ENCODE data around the gene IRS1.

Gene IRS1

DNA sequence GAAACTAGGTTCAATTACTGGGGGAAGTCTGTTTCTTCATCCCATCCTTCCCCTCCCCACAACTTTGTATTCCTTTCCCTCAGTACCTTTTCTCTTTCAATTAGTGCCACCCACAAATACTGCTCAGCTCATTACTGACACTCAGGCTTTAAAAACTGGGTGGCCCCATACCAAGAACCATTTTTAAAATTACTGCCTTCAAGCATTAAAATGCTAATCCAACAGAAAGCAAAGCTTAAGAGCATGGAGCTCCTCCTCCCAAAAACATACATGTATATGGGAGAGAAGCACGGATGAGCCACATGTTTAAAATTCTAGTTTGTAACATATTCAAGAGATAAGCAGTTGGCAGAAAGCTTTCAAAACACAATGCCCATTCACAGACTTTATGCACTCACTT is 44.0 kb downstream of the IRS1 start:
- DNase-seq (ENCODE audit: low spot score): no peak

DNA sequence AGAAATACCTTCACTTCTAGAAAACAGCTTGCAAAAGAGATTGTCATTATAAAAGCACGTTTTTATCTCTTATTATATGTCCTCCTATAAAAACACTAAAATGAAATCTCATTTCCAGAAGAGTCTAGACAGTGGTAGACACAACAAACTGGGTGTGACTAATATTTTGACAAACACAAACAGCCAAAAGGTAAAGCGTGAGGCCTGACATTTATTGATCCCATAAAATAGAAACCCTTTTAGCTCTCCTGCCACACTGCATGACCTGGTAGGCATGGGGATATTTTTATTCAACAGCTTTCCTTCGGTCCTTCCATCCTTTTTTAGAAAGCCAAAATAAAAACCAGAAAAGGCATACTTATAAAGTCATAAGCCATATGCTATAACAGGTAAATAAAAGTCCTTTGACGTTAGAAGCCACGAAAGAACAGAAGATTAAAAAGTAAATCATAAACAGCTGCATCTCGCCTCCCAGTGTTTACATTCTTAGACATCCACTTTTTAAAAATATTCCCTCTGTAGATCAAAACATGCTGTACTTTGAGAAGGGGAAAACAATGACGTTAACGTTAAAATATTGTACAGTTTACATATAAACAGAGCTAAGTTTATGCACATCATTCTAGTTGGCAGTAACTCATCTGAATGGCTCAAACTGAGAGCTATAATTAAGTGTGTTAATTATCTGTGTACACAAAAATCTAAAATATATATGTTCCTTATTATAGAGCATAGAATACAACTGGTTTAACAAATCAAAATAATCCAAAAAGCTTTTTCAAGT is 44.6 kb downstream of the IRS1 start:
- no peak for DNase-seq (ENCODE audit: low spot score)

DNA sequence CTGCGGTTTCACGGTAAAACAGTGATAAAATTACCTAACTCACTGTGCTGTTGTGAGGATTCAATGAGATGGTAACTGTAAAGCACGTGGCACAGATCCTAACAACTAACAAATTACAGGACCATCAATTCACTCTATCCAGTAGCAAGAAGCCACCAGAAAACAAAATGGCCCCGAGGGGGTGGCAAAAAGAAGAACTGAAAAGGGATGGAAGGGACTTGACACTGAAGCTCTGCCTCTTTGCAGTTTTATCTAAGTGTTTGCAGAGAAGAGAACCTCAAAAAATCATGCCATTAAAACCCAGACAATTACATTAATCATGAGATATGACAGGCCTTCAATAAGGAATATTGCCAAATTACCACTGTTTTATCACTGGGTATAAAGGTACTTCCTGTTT is 46.7 kb downstream of the IRS1 start:
- no peak for DNase-seq (ENCODE audit: low spot score)

DNA sequence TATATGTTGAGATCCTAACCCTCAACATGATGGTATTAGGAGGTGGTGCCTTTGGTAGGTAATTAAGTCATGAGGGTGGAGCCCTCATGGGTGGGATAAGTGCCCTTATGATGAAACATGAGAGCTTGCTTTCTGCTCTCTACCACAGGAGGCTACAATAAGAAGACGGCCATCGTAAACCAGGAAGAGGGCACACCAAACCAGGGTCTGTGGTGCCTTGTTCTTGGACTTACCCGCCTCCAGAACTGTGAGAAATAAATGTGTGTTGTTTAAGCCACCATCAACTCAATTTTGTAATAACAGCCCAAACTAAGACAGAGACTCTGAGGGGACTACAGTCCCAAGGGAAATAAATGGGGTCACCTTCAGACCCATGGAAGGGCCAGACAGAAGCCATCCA is 52.3 kb downstream of the IRS1 start:
- no peak for DNase-seq (ENCODE audit: low spot score)

DNA sequence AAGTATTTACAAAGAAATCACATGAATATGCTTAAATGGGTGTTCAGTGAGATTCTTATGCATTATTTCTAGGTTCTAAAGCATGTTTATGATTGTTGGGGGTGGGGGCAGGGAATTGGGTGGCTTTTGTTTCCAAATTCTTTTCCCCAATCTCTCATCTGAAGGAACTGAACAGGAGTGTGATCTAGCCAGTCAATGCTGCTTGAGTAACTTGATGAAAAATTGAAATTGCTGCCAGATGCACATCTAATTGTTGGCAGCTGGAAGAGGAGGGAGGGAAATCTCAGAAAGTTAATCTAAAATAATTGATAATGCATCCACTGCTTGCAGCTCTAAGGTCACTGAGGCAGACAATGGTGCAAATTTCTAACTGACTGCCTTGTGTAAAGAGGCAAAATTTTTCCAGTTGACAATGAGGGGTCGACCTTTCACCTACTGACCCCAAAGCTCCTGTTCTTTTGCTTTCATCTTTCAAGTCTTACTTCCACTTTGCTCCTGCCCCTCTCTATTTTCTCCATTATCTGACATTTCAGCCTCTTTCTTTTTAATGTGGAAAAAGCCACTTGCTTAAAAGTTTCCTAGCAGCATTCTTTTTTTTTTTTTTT is 53.3 kb downstream of the IRS1 start:
- DNase-seq (ENCODE audit: low spot score): no peak

DNA sequence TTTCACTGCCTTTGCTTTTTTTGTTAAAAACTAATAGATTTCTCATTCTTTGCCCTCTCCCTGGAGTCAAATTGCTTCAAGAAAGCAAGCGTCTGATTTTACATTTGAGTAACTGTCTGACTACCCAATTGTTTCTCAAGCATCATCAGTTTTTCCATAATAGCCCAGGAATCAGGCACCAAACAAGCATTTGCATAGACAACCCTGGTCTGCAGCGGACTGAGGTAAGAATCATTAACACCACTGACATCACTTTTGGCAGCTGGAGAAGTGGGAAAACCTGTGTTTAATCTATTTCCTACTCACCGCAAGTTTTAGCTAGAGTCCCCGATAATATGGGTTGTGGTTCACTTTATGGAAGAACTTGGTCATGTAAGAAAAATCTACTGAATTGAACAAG is 55.7 kb downstream of the IRS1 start:
- DNase-seq (ENCODE audit: low spot score): no peak

DNA sequence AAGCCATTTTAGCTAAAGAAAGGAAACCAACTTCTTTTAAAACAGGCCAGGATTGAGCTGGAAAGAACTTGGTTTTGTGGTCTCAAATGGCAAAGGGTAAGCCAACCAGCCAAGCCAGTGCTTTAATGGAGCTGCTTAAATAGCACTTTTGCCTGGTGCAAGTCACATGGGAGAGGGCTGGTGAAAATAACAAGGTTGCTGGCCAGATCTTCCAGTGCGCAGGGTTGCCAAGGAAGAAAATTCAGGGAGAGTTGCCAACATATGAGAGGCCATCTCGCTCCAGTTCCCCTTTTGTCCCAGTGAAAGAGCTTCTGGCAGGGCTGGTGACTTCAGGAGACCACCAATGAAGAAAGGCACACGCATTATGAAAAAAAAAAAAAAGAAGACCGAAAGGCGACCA is 57.3 kb downstream of the IRS1 start:
- DNase-seq (ENCODE audit: low spot score): peak; percentile 66

DNA sequence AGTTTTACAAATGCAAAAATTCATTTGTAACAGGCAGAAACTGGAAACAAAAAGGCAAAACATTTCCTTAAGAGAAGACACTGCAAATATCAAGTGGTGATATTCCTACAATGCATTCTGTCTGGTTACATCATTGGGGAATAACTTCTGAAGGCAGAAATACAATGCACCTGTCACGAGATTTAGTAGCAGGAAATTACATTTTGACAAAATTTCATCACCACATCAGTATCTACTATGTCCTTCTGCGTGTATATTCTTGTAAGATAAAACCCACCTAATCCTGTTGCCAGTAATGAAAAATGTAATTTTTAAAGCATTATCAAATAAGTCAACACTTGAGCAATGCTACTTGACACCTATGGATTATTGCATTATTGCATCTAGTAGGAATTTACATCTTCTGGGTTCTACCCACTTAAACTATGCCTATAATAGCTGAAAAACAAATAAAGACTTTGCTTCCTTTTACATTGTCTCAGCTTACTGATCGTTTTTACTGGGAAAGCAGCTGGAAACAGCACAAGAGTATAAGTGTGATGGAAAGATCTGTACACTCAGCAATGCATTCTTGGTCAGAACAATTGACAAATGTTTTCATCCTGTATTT is 59.5 kb downstream of the IRS1 start:
- no peak for DNase-seq (ENCODE audit: low spot score)

DNA sequence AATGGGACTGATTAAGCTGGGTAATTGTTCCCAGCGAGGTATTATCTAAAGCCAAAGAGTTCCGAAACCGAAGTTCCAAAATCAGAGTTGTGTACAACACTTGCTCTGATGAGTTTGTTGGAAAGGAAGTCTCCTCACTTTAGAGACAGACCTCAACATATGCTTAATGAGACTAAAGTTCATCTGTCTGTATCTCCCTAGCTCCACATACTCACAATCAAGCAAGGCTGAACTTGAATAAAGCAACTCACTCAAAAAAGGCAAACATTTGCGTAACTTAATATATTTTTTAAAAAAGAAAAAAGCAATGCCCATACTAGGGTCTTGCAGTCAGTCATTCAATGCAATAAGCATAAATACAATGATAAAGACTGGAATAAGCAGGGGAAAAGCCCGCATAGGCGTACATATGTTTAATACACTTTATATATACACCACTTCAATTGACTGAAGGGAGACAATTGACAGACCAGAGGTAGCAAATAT is 60.0 kb downstream of the IRS1 start:
- DNase-seq (ENCODE audit: low spot score): no peak

DNA sequence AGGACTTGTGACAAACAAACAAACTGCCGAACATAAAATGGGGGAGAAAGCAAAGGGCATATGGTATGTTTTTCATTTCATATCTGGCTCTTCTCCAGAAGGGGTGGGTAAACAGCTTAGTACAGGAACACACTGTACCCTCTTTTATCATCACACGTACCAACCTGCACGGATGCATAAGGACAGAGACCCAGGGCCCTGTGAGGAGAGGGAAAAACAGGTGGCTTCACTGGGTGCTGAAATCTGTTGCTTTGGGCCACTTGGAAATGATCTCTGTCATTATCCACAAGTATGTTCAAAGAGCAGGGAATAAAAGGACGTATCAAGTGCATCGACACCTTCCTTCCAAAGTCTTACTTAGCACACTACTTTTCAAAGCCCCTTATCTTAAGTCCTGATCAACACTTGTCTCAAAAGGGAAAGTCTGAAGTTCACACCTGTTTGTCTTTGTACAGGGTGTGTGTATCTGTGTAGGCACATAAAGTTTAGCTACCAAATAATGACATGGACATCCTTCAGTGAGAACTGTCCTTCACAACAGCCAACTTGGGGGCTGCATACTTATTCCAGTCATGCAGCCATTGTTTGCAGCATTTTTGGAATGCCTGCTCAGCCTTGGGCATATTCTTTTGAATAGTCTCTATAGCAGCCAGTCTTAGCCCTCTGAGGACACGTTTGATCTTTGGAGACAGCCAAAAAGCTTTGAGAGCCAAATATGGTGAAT is 60.6 kb downstream of the IRS1 start:
- no peak for DNase-seq (ENCODE audit: low spot score)

DNA sequence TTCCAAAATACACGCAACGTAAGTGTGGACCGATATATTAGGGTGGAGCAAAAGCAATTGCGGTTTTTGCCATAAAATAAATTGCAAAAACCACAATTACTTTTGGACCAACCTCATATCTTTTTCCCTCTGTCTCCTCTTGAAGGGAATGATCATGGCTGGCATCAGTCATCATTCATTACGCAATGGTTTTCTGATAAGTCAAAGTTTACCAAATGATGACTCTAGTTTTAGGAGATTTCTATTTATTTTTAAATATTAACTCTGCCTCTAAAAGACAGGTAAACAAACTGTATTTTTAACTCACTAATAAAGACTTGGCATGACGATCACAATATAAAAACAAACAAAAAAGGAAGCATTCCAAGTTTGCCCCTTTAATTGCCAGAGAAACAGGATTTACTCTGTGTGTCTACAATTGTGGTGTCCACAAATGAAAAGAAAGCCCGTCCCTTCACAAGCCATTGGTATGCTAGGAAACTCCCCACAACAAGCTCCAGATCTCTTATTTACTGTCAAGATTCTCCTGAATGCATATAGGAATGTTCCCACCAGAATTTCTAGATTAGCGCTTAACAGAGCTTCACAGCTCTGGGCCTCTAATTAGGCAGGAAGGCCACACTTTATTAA is 61.3 kb downstream of the IRS1 start:
- no peak for DNase-seq (ENCODE audit: low spot score)

DNA sequence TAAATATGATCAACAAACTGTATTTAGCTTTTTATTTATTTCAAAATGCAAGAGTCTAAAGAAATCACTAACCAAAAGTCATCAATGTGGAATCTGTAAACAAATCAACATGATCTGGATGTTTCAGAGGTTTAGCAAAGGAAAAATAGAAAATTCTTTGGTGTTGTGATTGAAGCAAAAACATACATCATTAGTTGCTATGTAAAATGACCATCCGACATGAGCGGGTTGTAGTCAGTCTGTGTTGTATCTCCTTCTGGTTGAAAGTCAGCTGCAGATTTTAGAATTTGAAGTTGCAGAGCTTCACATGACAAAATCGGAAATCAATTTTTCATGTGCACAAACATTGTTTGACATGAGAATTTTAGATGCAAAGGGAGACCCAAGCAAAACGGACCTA is 63.2 kb downstream of the IRS1 start:
- no peak for DNase-seq (ENCODE audit: low spot score)

DNA sequence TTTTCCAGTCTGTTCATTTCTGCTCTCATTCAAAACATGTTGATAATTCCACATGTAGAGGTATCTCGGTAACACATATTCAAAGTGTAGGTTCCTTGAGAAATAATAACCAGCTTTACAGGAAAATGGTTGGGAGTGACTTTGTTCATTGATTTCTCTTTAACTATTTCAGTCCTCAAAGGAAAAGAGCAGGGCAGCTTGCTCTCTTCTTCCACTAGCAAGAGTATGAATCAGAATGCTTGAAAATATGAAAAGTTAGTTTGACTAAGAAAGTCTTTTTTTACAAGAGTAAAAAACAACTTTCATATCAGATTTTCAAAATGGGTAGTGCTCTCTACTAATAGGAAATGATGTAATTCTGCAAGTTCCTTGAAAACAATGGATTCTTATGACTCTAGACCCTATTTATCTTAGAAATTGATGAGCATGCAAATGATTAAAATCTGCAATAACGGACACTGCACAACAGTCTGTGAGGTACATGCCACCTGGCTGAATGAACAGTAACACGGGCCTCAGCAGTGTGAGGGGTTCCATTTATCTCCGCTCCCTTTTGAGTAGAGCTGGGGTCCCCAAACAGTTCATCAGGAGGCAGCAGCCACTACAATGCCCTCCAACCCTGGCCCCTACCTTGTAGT is 65.6 kb downstream of the IRS1 start:
- DNase-seq (ENCODE audit: low spot score): no peak

DNA sequence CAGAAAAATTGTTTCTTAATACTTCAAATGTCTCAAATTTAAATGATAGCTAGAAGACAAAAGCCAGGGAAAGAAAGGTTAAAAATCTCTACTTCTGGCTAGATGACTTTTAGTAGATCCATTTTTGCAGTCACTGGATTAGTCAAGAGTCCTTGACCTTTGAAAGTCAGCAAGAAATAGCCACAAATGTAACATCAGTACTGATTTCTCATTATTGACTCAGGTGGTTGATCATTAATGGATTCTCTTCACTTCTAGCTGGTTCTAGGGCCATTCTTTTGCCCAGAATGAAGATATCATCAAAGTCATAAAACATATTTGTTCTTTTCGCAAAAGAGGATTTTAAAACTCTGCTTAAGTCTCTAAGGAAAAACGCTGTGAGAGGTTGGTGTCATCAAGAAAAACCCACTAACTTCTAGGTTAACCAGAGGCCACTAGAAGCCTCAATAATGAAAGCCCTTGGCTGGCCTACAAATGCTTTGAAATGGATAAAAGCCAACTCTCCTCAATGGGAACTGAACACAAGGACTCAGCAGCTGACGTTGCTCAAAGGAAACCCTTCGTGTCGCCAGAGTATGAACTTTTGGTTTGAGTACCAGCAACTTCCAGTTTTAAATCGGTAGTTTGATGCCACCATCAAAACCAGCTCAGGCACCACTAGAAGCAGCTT is 66.3 kb downstream of the IRS1 start:
- peak; percentile 24 for DNase-seq (ENCODE audit: low spot score)

DNA sequence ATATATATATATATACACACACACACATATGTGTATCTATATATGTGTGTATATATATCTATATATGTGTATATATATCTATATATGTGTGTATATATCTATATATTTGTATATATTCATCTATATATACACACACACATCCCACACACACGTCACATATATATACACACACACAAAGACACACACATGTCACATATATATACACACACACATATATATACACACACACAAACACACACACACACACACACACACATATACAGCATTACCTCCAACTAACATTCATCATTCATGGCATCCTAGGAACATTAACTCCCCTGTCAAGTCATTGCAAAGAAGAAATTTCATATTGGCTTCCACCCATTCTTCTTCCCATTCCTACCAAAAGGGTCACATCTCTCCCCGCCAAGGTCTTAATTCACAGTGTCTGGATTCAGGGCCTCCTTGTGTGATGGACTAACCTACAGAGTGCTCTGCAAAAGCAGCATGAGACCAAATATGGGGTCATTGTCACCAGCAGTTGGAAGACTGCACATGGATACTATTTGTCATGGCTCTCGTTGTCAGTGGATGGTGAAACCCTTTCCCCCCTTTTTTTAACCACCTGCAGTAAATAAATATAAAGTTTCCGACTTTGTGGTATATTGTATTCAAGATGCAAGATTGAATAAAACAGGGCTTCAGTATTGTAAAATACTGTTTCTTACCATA is 67.0 kb downstream of the IRS1 start:
- no peak for DNase-seq (ENCODE audit: low spot score)

DNA sequence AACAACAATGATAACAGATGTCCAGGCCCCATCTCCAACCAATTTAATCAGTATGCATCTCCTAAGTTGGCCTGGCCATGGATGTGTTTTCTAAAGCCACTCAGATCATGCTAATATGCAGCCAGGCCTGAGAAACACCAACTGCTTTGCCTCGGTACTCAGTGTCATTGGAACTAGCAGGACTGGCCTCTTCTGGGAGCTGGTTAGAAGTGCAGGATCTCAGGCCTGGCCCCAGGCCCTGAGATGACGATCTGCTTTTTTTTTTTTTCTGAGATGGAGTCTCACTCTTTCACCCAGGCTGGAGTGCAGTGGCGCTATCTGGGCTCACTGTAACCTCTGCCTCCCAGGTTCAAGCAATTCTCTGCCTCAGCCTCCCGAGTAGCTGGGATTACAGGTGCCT is 69.1 kb downstream of the IRS1 start:
- DNase-seq (ENCODE audit: low spot score): no peak

DNA sequence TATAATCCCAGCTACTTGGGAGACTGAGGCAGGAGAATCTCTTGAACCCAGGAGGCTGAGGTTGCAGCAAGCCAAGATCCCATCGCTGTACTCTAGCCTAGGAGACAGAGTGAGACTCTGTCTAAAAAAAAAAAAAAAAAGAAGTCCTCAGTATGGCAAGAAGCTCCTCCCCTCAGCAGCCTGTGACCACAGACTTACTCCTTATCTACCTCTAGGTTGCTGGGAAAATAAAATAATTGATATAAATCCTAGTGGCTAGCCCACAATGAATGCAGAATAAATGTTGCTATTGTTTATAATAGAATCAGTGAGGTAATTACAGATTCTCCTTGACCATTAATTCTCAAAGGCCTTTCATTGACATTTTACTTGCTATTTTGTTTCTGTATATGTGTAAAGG is 70.6 kb downstream of the IRS1 start:
- no peak for DNase-seq (ENCODE audit: low spot score)

DNA sequence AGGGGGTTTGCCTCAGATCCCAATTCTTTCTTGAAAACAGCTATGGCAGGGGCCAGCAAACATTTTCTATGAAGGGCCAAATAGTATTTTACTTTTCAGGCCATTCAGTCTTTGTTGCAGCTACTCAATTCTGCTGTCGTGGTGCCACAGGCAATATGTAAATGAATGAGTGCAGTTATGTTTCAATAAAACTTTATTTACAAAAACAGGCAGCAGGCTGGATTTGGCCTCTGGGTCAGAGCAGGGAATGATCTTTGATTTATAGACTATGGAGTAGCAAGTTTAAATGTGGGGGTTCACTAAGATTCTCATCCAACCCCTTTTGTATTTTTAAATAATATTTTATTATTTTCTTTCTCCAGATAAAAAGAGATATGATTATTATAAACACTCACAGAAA is 72.4 kb downstream of the IRS1 start:
- DNase-seq (ENCODE audit: low spot score): no peak

DNA sequence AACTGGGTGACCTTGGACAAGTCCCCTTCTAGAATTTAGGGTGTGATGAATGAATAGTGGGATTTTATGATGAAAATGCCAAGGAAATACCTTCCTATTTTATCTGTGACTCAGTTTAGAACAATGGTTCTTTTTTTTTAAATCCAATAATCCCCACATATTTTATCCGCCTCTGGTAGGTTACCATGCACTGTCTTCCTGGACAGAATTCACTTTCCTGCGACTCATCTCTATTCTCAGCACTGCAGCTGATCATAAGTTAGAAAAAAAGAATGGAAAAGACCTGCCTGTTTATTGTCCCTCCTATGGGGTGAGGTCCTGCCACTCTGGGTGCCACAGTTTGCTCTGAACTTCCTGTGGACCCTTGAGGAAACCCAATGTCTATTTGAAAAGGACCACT is 73.1 kb downstream of the IRS1 start:
- DNase-seq (ENCODE audit: low spot score): no peak

DNA sequence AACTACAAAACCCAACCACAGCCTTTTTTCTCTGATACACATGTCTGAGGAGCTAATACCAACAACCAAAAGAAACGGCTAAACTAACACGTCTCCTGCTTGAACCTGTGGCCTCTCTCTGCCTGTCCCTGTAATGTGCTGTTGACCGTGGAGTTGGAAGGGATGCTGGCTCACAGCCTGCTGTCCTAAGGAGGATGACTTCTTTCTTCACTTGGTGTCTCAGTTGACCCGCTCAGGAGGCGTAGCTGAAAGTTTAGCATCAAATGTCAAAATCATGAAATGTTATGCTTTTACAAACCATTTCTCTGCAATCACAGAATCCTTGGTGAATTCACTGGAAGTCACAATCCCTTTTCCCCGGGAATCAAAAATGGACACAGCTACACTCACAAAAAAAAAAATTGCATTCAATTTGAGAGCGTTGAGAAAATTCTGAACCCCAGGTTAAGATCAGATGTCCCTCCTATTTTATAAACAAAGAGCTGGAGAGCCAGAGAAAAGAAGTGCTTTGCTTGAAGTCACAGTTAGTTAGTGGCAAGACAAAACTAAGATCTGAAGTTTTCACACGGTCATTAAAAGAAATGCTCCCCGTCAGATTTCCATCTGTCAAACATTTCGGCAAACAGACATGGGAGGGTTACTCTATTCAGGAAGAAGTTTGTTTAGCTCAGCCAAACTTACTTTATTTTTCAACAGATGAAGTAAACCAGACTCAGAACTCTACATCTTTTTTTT is 74.3 kb downstream of the IRS1 start:
- no peak for DNase-seq (ENCODE audit: low spot score)
